LoVo (cell line): ENCODE data around the gene AMOTL1.
A peak's percentile ranks its signal among the peaks of the same experiment; 100 is the strongest.
"Not testable (repeated sequence)": the region's sequence is repeated elsewhere in the genome, so short reads cannot be mapped to it uniquely, and the experiment has no call there.

Experiments
- DNase-seq: peaks from one replicate; pipeline ENCODE4 v3.0.0-alpha.2; 2016; ENCODE audit warnings: low spot score

The AMOTL1 gene

DNA sequence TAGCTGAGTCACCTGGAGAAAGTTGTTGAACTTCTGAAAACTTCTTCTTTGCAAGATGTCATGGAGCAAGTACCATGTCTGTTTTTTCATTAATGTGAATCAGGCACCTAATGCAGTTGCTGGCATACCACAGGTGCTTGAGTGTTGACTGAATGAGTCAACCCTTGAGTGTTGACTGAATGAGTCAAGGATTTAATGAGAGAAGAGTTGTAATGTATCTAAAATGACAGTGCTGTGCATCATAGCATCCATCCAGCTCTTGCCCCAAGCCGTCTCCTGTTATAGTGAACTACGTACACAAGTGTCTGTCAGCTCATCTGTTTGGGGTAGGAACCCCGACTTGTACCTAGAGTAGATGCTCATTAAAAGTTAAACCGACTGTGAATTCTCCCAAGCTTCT is 112.1 kb downstream of the AMOTL1 start:
- peak; percentile 67 for DNase-seq

- DNase-seq = no peak
Measured at GRCh38 chr11:94882931-94883330, 114.8 kb downstream of the AMOTL1 start.

DNA sequence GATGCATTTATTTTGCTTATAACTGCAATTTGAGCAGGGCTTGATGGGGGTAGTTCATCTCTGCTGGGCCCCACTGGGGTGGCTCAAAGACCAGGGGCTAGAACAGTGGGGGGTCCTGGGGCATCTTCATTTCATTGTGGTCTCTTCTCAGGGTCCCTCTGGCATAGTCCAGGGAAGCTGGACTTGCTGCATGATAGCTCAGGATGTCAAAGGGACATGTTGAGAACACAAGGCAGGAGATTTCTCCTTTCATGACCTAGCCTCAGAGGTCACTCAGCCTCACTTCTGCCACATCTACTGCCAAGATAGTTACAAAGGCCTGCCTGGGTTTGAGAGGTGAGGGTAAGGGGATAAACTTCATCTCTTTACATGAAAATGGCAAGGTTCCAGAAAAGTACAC is 115.7 kb downstream of the AMOTL1 start:
- DNase-seq = no peak

DNA sequence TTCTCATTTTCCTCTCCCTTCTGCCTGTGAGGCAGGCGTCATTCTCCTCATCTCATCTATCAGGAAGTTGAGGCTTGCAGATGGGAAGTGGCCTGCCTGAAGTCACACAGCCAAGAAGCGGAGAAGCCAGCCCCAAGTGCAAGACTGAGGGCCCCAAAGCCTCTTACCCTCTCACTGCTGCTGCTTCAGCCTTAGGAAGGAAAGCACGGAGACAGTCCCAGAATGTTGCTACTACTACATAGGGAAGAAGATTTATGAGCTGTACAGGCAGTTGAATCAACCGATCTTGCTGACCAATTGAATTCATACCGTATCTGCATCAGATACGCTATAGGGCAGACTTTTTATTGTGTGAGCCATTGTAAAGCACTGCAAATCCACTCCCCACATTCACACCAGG is 116.2 kb downstream of the AMOTL1 start:
- no peak for DNase-seq

GRCh38 chr11:94885133-94885532 is 117.0 kb downstream of the AMOTL1 start:
- no peak for DNase-seq

DNA sequence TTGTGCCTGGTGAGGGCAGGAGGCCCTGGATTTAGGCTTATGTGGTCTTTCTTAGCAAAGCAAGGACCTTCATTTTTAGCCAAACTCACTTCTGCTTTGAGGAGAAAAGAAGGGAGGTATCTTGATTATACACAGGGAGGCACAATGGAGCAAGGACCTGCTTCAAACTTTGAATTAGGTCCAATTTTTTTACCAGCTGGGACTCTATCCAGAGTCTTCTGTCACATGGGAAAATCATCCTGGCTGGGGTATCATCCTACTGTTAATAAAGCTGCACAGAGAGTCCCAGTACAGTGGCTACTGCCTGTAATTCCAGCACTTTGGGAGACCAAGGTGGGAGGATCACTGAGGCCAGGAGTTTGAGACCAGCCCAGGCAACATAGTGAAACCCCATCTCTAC is 117.4 kb downstream of the AMOTL1 start:
- DNase-seq = no peak

DNA sequence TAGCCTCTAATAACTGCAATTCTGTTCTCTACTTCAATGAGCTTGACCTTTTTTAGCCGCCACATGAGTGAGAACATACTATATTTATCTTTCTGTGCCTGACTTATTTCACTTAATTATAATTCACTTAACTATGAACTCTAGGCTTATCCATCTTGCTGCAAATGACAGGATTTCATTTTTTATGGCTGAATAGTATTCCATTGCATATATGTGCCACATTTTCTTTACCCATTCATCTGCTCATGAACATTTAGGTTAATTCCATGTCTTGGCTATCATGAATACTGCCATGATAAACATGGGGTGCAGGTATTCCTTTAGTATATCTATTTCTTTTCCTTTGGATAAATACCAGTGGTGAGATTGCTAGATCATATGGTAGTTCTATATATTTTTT is 120.0 kb downstream of the AMOTL1 start:
- no peak for DNase-seq

DNA sequence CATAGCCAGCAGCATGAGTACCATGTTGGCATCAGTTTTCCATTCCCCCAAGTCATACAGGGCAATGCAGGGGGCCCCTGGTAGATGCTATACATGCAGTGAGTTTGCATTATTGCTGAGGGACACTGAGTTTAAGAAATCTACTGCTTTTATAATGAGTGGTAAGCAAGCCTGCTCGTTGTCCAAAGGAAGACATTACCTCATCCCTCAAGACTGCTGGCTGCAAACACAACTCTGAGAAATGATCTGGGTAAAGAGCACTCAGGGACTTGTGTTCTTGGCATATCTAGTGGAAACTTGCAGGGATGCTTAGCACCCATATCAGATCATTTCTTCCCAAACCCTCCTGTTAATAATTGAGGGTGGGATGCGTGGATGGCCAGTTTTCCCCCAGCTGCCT is 127.3 kb downstream of the AMOTL1 start:
- no peak for DNase-seq

DNA sequence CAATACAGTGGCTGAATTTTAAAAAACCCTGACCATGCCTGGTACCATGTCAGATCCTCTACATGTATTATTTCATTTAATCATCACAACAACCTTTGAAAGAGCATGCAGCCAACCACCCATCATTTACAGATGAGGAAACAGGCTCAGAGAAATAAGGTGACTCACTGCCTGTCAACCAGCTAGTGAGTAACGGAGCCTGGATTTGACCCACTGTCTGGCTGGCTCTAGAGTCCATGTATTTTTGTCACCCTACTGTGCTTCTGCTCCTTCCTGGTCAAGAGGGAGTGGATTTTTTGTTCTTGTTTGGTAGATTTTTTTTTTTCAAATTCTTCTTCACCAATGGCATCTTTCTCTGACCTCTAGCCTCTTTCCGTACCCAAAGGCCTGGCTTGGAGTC is 127.8 kb downstream of the AMOTL1 start:
- DNase-seq = no peak

- peak; percentile 66 for DNase-seq
Measured at GRCh38 chr11:94897330-94897768, 129.2 kb downstream of the AMOTL1 start.

GRCh38 chr11:94907226-94907625 is 139.1 kb downstream of the AMOTL1 start:
- DNase-seq = no peak

GRCh38 chr11:94909371-94909820 is 141.2 kb downstream of the AMOTL1 start:
- DNase-seq = no peak

DNA sequence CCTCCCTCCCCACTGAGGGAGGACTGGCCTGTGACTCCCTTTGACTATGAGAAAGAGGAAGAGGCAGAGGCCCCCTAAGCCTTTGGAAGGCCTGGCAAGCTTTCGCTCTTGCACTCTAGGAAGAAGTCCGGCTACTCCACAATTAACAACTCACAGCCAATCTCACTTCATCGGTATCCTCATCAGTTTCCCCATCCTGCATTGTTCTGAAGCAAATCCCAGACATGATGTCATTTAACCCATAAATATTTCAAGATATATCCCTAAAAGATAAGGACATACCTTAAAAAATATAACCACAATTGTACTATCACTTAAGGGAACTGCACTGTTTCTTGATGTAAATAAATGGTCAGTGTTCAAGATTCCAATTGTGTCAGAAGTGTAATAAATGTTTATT is 142.1 kb downstream of the AMOTL1 start:
- no peak for DNase-seq

DNA sequence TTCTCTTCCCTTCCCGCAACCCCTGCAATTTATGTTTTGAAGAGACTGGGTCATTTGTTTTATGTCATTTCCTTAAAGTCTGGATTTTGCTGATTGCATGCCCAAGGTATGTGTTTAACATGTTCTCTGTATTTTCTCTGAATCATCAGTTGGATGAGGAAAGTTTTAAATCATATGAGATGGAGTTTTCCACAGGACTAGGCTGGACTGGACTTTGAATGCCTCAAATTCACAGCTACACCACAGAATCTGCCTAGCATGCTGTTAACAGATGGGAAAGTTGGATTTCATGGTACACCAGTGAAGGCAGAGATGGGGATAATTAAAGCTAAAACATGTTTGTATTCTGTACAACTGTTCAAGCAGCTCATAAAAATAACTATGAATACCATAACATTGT is 142.6 kb downstream of the AMOTL1 start:
- DNase-seq = no peak

GRCh38 chr11:94912806-94913205 is 144.7 kb downstream of the AMOTL1 start:
- no peak for DNase-seq

DNA sequence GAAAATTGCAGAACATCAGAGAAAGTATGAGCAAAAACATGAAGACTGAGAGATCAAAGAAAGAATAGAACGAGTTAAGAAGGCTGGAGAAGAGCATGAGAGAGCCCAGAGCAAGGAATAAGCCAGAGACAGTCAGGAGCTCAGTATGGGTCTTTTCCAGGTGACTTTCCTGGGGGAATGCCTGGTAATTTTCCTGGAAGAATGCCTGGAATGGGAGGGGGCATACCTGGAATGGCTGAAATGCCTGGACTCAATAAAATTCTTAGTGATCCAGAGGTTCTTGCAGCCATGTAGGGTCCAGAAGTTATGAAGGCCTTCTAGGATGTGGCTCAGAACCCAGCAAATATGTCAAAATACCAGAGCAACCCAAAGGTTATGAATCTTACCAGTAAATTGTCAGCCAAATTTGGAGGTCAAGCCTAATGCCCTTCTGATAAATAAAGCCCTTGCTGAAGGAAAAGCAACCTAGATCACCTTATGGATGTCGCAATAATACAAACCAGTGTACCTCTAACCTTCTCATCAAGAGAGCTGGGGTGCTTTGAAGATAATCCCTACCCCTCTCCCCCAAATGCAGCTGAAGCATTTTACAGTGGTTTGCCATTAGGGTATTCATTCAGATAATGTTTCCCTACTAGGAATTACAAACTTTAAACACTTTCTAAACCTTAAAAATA is 145.7 kb downstream of the AMOTL1 start:
- DNase-seq = not testable (repeated sequence)

- DNase-seq = no peak
Measured at GRCh38 chr11:94920311-94920710, 152.2 kb downstream of the AMOTL1 start.

DNA sequence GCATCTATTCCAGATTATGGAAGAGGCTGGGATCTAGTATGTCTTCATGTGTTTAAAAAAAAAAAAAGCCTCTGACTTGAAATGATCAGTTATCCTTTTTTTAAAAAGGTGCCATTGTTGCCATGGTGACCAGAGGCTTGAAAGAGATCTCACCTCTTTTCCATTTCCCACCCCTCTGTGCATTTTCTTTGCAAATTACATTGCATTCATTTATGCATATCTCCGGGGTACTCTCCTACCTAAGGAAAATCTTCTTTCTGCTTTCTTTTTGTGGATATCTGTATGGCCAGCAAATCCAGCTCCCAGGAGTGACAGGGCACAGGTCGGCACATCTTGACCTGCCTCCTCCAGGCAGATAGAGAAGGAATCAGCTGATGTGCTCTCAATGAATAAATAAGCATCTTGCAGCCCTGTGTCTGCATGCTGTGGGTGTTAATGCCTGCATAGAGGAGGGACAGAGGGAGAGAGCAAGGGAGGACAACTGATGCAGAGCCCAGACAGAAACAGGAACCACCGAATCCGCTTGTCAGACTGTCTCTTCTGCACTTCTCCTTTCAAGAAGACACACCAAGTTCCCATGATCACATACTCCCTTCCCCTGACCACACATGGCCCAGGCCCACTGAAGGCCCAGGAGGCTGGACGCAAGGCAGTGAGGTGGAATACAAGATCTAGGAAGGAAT is 154.3 kb downstream of the AMOTL1 start:
- DNase-seq = no peak

GRCh38 chr11:94923004-94923334 is 154.8 kb downstream of the AMOTL1 start:
- DNase-seq = no peak

- DNase-seq = no peak
Measured at GRCh38 chr11:94924171-94924572, 156.0 kb downstream of the AMOTL1 start.

DNA sequence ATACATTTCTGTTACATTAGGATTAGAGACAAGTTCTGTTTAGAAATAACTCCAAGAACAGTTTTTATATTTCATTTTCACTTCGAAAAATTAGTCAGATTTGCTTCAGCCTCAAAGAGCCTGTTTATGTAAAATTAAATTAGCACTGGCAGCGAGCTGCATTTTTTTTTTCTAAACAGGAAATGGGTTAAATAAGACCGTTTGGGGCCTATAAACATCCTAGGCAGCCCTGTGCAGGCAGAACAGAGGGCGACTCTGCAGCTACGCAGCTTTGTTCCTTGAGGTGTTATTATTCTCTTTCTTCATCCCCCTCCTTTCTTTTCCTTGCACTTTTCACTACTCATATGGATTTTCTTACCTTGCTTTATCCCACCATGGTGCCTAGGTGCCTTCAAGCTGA is 156.5 kb downstream of the AMOTL1 start:
- DNase-seq = no peak

DNA sequence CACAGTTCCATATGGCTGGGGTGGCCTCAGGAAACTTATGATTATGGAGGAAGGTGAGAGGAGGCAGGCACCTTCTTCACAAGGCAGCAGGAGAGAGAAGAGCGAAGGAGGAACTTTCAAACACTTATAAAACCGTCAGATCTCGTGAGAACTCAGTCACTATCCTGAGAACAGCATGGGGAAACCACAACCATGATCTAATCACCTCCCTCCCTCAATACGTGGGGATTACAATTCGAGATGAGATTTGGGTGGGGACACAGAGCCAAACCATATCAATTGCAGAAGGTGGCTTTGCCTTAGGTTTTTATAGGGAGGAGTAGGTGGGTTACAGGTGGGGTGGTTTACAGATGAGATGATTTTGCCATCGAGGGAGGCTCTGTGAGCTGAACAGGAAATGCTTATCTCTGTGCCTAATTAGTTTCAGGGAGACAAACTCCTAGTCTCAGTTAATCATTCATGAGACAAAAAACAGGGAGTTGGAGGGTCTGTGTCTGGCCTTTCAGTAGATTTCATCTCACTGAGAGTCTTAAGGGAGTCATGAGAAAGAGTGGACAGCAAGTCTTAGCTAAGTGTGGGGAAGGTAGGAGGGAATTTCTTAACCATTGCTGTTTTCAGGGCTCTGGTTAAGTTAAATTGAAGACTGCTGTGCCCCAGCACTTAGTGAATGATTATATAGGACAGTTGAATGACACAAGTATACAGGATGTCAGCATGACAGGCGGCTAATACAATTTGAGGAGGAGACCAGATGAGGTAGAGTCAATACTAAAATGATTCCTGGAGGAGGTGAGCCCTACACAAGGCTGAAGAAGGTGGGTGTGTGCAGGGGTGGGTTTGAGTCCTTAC is 157.5 kb downstream of the AMOTL1 start:
- no peak for DNase-seq

DNA sequence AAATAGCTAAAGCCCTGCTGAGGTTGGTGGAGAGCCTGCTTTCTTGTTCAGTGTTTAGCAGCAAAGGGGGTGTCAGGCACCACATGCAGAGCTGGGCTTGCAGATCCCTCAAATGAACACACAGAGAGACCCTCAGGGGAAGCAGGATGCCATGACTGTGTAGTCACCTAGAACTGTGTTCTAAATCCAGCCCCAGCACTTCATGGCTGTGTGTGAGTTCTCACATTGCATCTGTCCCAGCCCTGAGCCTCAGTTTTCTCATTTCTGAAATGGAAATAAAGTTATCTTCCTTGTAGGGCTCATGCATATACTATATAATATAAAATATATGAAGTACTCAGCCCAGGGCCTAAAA is 158.1 kb downstream of the AMOTL1 start:
- DNase-seq = no peak
